CD4-positive, alpha-beta T cell (primary cell): Measurements from ENCODE around the gene UBTD1. TPM values are rescaled to one million over a fixed set of nuclear protein-coding genes. Genes with fewer than 3 reads are reported as not detected.
A peak's percentile ranks its signal among the peaks of the same experiment; 100 is the strongest.

Experiments used
- ATAC-seq: fragments of 200-7000 bp; cut with Tn5 transposase; one replicate; pipeline ENCODE4 v1.10.0; 2022; ENCODE audit warnings: mild to moderate bottlenecking; ENCODE audit not compliant: poor library complexity
- CTCF ChIA-PET: fragments of 350-600 bp; sonication (Branson Sonifier 250); formaldehyde crosslinking; loops from one replicate; lab custom pipeline; 2021; ENCODE audit warnings: antibody characterized with exemption, inconsistent platforms; lab: Charles Lee
- POLR2A ChIA-PET: fragments of 350-600 bp; sonication (Branson Sonifier 250); formaldehyde crosslinking; loops from one replicate; lab custom pipeline; 2021; ENCODE audit warnings: antibody characterized with exemption, inconsistent platforms; lab: Charles Lee
- DNase-seq, 14 experiments: peaks; one replicate each; pipeline ENCODE4 v3.0.0-alpha.2; 2013 to 2020; ENCODE audit warnings: mixed read lengths in 2 of 14
- H3K27ac ChIP-seq, 2 donors: one replicate each; pipeline versions ENCODE4 v1.5.1 to v1.7.0; 2013; ENCODE audit warnings: low read length in 2 of 2, low read depth in 1 of 2, mild to moderate bottlenecking in 1 of 2
- H3K27me3 ChIP-seq, 2 experiments: 1 replicate in 1 of 2; 2 replicates in 1 of 2; pipeline versions ENCODE4 v1.6.1 to v1.7.0; 2013; ENCODE audit warnings: low read length in 2 of 2, control low read depth in 1 of 2, mild to moderate bottlenecking in 1 of 2, moderate library complexity in 1 of 2; ENCODE audit not compliant: insufficient read depth in 2 of 2, control insufficient read depth in 1 of 2
- H3K36me3 ChIP-seq: one replicate; pipeline ENCODE4 v1.6.1; 2013; ENCODE audit warnings: low read length, control low read depth; ENCODE audit not compliant: insufficient read depth
- H3K4me1 ChIP-seq: one replicate; pipeline ENCODE4 v1.6.1; 2013; ENCODE audit warnings: low read length, control low read depth; ENCODE audit not compliant: insufficient read depth
- H3K4me3 ChIP-seq: one replicate; pipeline ENCODE4 v1.5.1; 2013; ENCODE audit warnings: mild to moderate bottlenecking, low read length, moderate library complexity
- H3K9me3 ChIP-seq, 2 experiments: 1 replicate in 1 of 2; 2 replicates in 1 of 2; pipeline versions ENCODE4 v1.6.1 to v1.7.0; 2013; ENCODE audit warnings: low read length in 2 of 2, mild to moderate bottlenecking in 2 of 2, control low read depth in 1 of 2, moderate library complexity in 1 of 2; ENCODE audit not compliant: control insufficient read depth in 1 of 2, insufficient read depth in 1 of 2
- H3K27ac Mint-ChIP-seq: one replicate; pipeline ENCODE4 v1.8.0; 2020; ENCODE audit warnings: mixed read lengths
- H3K27me3 Mint-ChIP-seq: one replicate; pipeline ENCODE4 v1.8.0; 2021; ENCODE audit warnings: mixed read lengths
- H3K36me3 Mint-ChIP-seq: one replicate; pipeline ENCODE4 v1.8.0; 2021; ENCODE audit warnings: low read depth, mixed read lengths
- H3K4me1 Mint-ChIP-seq: one replicate; pipeline ENCODE4 v1.8.0; 2021; ENCODE audit warnings: low read depth, mixed read lengths
- H3K4me3 Mint-ChIP-seq: one replicate; pipeline ENCODE4 v1.8.0; 2020; ENCODE audit warnings: mild to moderate bottlenecking, mixed read lengths
- H3K9me3 Mint-ChIP-seq: one replicate; pipeline ENCODE4 v1.8.0; 2020; ENCODE audit warnings: mixed read lengths
- intact Hi-C, 2 experiments: fragments of 100-400 bp; cut with DNase I in 1 of 2; cut with micrococcal nuclease in 1 of 2; formaldehyde crosslinking; loops; one replicate each; pipeline versions ENCODE4 v1.15.1 to v1.9.0; 2023 to 2025; cut with DNase I, micrococcal nuclease
- total RNA-seq, 174 experiments: library from RNA in 2 of 174; stranded (reverse) in 2 of 174; gene quantifications; one replicate each; pipeline ENCODE4 v1.2.3 and lab custom pipeline; 2021 to 2026
- TF ChIP-seq, protein P1 (sequence below): fragments of 200-600 bp; IDR thresholded peaks from one replicate; pipeline ENCODE4 v1.8.0; 2022; ENCODE audit warnings: antibody characterized with exemption, mild to moderate bottlenecking

The UBTD1 gene
- total RNA-seq, 2 experiments from 2014 or later, result 0.56 to 0.80 TPM

DNA sequence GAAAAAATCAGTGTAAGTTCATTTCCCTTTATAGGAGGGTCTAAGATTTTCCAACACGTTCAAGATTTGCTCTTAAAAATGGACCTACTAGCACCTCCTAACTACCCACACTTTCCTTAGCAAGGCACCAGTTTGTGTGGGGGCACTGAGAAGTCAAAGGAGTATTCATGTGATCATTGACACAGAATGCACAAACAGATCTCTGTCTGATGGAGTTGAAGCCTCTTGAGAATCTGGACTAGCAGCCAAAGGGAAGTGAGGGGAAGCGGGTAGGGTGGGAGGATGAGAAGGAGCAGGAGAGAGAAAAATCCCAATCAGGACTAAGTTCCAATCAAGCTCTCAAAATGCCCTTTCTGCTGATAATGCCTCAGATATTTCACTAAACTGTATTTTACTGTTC lies 4.6 kb upstream of the UBTD1 start:
- ChIA-PET CTCF (interaction anchor here (1.3 kb wide), 1 partner anchor 30 kb away, joined by 3 read pairs; no protein-coding TSS in a partner anchor), POLR2A (no interaction called here)
- H3K4me3 ChIP-seq, result no peak overlapping the region
- Mint-ChIP-seq H3K4me3 (peak overlapping the region; percentile 12), H3K27me3 (no peaks in the 10 kb centered on the region), H3K4me1 (peaks cover 62% of the 10 kb centered on the region), H3K36me3 (peaks cover 40% of the 10 kb centered on the region), H3K27ac (peak overlapping the region; percentile 91), H3K9me3 (no peaks in the 10 kb centered on the region)
- peaks cover 35% of the 10 kb centered on the region for H3K4me1 ChIP-seq
- TF ChIP-seq, protein P1, sequence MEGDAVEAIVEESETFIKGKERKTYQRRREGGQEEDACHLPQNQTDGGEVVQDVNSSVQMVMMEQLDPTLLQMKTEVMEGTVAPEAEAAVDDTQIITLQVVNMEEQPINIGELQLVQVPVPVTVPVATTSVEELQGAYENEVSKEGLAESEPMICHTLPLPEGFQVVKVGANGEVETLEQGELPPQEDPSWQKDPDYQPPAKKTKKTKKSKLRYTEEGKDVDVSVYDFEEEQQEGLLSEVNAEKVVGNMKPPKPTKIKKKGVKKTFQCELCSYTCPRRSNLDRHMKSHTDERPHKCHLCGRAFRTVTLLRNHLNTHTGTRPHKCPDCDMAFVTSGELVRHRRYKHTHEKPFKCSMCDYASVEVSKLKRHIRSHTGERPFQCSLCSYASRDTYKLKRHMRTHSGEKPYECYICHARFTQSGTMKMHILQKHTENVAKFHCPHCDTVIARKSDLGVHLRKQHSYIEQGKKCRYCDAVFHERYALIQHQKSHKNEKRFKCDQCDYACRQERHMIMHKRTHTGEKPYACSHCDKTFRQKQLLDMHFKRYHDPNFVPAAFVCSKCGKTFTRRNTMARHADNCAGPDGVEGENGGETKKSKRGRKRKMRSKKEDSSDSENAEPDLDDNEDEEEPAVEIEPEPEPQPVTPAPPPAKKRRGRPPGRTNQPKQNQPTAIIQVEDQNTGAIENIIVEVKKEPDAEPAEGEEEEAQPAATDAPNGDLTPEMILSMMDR, result no peak
- H3K27me3 ChIP-seq, result no peaks in the 10 kb centered on the region
- no peaks in the 10 kb centered on the region for H3K9me3 ChIP-seq
- intact Hi-C loops, result loop anchor here (2.0 to 10.0 kb wide), 2 partner anchors 31 to 1931 kb away; no protein-coding TSS in a partner anchor
- no peak for DNase-seq
- H3K36me3 ChIP-seq, result peaks cover 5% of the 10 kb centered on the region
- ATAC-seq, result no peak
- H3K27ac ChIP-seq, result no peak overlapping the region

DNA sequence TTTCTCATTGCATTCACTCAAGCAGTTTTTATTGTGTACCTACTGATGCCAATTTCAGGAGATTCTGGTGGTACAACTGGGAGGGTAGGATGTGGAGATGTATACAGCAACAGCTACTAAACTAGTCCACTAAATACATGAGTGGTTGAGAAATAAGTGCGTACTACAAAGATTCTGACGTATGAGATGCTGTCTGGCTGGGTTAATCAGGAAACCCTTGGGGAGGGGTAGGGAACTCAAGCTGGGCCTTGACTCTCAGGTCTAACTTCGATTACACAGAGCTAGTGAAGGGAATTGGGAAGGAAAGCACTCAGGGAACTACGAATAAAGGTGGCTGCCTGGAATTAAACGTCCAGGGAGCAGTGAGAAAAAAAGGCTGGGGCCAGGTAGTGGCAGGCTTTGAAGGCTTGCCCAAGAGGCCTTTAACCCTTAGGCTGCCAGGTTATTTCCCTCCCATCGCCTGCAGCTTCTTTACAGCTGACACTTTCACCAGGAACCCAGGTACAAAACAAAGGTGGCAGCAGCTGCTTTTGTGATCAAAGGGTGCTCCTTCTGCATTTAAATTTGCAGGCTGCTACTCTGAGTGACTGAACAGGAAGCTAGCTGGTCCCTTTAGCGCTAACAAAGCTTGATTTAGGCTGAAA lies 3.7 kb upstream of the UBTD1 start:
- ChIA-PET CTCF (interaction anchor here (0.7 to 1.3 kb wide), 2 partner anchors 27 to 31 kb away, joined by 3 read pairs; no protein-coding TSS in a partner anchor), POLR2A (interaction anchor here (1.1 kb wide), 1 partner anchor 11 kb away, joined by 3 read pairs; no protein-coding TSS in a partner anchor)
- TF ChIP-seq, protein P1, result no peak
- Mint-ChIP-seq H3K4me3 (peak overlapping the region; percentile 76), H3K36me3 (peaks cover 35% of the 10 kb centered on the region), H3K27ac (peak overlapping the region; percentile 91), H3K9me3 (no peaks in the 10 kb centered on the region), H3K27me3 (peaks cover 3% of the 10 kb centered on the region), H3K4me1 (peaks cover 53% of the 10 kb centered on the region)
- H3K36me3 ChIP-seq, result peaks cover 5% of the 10 kb centered on the region
- intact Hi-C loops, result loop anchor here (1.0 to 10.0 kb wide), 8 partner anchors 32 to 1930 kb away; partner anchors contain the start of genes LCOR (in 1 of the 2), PGAM1 (in 1 of the 2), RRP12 (in 1 of the 2) and ZFYVE27 (in 1 of the 2)
- DNase-seq (peak in 7 of 14 experiments; percentile 13 to 73 (median 40)), ATAC-seq (peak; percentile 35)
- H3K4me3 ChIP-seq, result no peak overlapping the region
- peaks cover 43% of the 10 kb centered on the region for H3K4me1 ChIP-seq
- H3K27ac ChIP-seq, result peak overlapping the region; percentile 24 to 50
- H3K9me3 ChIP-seq, result no peaks in the 10 kb centered on the region
- no peaks in the 10 kb centered on the region for H3K27me3 ChIP-seq

DNA sequence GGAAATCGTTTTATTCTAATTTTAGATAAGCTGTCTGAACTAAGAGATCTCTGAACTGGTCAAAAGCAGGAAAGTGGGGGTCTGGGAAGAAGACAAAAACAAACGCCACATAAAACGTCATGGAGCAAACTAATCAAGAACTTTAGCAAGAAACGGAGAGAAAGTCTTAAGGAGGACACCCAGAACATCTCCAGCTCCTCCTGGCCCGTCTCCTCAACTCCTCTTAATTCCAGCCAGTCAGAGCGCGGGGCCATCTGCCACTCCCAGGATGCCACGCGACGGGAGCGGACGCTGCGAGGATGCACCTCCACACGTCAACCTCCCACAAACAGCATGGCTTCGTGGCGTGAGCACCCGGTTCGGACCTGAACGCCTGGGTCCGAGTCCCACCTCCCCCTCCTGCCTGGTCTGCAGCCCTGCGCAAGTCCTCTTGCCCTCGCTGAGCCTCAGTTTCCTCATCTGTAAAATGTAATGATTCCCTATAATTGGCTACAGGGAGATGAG lies 1.1 kb upstream of the UBTD1 start:
- H3K4me3 ChIP-seq, result peak overlapping the region; percentile 91
- no peaks in the 10 kb centered on the region for H3K27me3 ChIP-seq
- peaks cover 5% of the 10 kb centered on the region for H3K36me3 ChIP-seq
- Mint-ChIP-seq H3K27me3 (peaks cover 15% of the 10 kb centered on the region), H3K9me3 (no peaks in the 10 kb centered on the region), H3K4me1 (peaks cover 52% of the 10 kb centered on the region), H3K4me3 (peak overlapping the region; percentile 99), H3K36me3 (peaks cover 30% of the 10 kb centered on the region), H3K27ac (peak overlapping the region; percentile 91)
- no peaks in the 10 kb centered on the region for H3K9me3 ChIP-seq
- POLR2A ChIA-PET, result no interaction called here
- H3K27ac ChIP-seq, result peak overlapping the region; percentile 75 to 83
- TF ChIP-seq, protein P1, result no peak
- H3K4me1 ChIP-seq, result peaks cover 43% of the 10 kb centered on the region
- DNase-seq (peak; percentile 40 to 81 (median 54)), ATAC-seq (no peak)
- CTCF ChIA-PET, result interaction anchor here (0.7 kb wide), 1 partner anchor 51 kb away, joined by 3 read pairs; no protein-coding TSS in a partner anchor
- intact Hi-C loops, result loop anchor here (1.0 to 10.0 kb wide), 11 partner anchors 53 to 1927 kb away; partner anchors contain the start of genes ARHGAP19 (in 1 of the 2), LCOR (in 1 of the 2), MORN4 (in 1 of the 2) and PI4K2A (in 1 of the 2)
